Left lobe of liver (tissue), 2 donors: ENCODE measurements around the gene ENDOV. TPM values are rescaled to one million over a fixed set of nuclear protein-coding genes. Genes with fewer than 3 reads are reported as not detected.

ENCODE experiments used
- ATAC-seq: fragments of 200-7000 bp; cut with Tn5 transposase; one replicate; pipeline ENCODE4 v1.9.1; 2020; ENCODE audit warnings: mild to moderate bottlenecking, moderate library complexity
- DNase-seq: peaks from one replicate; pipeline ENCODE4 v3.0.0-alpha.2; 2020; ENCODE audit warnings: low spot score
- total RNA-seq: library from RNA; stranded (reverse); gene quantifications from one replicate; pipeline ENCODE4 v1.2.1, GENCODE V29; 2021
- donor health status: DM: no; HTN: no; CAD: no; lungs with moderate emphysema.
- donor health status: DM: no; HTN: yes; CAD: no.

The ENDOV gene
- total RNA-seq, 1 donor from 2014 or later: 15.6 TPM

- DNase-seq (no peak), ATAC-seq (no peak)
These were observed 15.7 kb downstream of the ENDOV start for GRCh38 chr17:80430446-80431245.

- DNase-seq: no peak
These were observed 16.6 kb downstream of the ENDOV start for GRCh38 chr17:80431246-80432195.

GRCh38 chr17:80432350-80432955, 17.5 kb downstream of the ENDOV start:
- no peak for ATAC-seq
- no peak for DNase-seq

More at GRCh38 chr17:80431246-80432195, 16.6 kb downstream of the ENDOV start:
- no peak for ATAC-seq

GRCh38 chr17:80432961-80433550, 18.1 kb downstream of the ENDOV start:
- ATAC-seq (no peak), DNase-seq (no peak)

- no peak for ATAC-seq
- no peak for DNase-seq
These were observed 19.1 kb downstream of the ENDOV start for GRCh38 chr17:80433916-80434666.

GRCh38 chr17:80437532-80437931, 22.6 kb downstream of the ENDOV start:
- ATAC-seq: no peak
- DNase-seq: no peak

GRCh38 chr17:80438806-80439205, 23.8 kb downstream of the ENDOV start:
- no peak for ATAC-seq
- DNase-seq: no peak

- no peak for DNase-seq
- ATAC-seq: no peak
These were observed 24.5 kb downstream of the ENDOV start for GRCh38 chr17:80439499-80439898.

- no peak for DNase-seq
- ATAC-seq: peak; percentile 42
These were observed 26.2 kb downstream of the ENDOV start for GRCh38 chr17:80441133-80441578.

- no peak for ATAC-seq
- DNase-seq: no peak
These were observed 26.8 kb downstream of the ENDOV start for GRCh38 chr17:80441598-80442322.

GRCh38 chr17:80442323-80442659, 27.3 kb downstream of the ENDOV start:
- DNase-seq (no peak), ATAC-seq (no peak)

GRCh38 chr17:80442764-80443163, 27.8 kb downstream of the ENDOV start:
- ATAC-seq: no peak
- DNase-seq: no peak

- no peak for DNase-seq
These were observed 28.5 kb downstream of the ENDOV start for GRCh38 chr17:80443498-80443897.

GRCh38 chr17:80443916-80444643, 29.1 kb downstream of the ENDOV start:
- ATAC-seq (no peak), DNase-seq (no peak)

More at GRCh38 chr17:80443498-80443897, 28.5 kb downstream of the ENDOV start:
- ATAC-seq: peak; percentile 54

GRCh38 chr17:80444644-80444979, 29.6 kb downstream of the ENDOV start:
- DNase-seq: no peak
- no peak for ATAC-seq

GRCh38 chr17:80445007-80445725, 30.2 kb downstream of the ENDOV start:
- ATAC-seq (no peak), DNase-seq (no peak)

GRCh38 chr17:80445726-80446110, 30.8 kb downstream of the ENDOV start:
- DNase-seq: no peak
- no peak for ATAC-seq

GRCh38 chr17:80446645-80447405, 31.9 kb downstream of the ENDOV start:
- ATAC-seq: no peak
- DNase-seq: no peak
